GM19025 (cell line): ENCODE results near the gene WT1.

ENCODE experiments used
- ATAC-seq: cut with Tn5 transposase; IDR thresholded peaks from one replicate; pipeline ENCODE4 v1.9.1; 2021; ENCODE audit warnings: mild to moderate bottlenecking, low read depth, moderate library complexity; ENCODE audit not compliant: unreplicated experiment

The WT1 gene

GRCh38 chr11:32438866-32439489, 3.6 kb upstream of the WT1 start:
- ATAC-seq, result no peak

- ATAC-seq, result no peak
Observed at GRCh38 chr11:32438346-32438865, 3.1 kb upstream of the WT1 start.

- ATAC-seq, result no peak
Observed at GRCh38 chr11:32437495-32438345, 2.4 kb upstream of the WT1 start.

GRCh38 chr11:32436751-32437494, 1.6 kb upstream of the WT1 start:
- ATAC-seq, result no peak

DNA sequence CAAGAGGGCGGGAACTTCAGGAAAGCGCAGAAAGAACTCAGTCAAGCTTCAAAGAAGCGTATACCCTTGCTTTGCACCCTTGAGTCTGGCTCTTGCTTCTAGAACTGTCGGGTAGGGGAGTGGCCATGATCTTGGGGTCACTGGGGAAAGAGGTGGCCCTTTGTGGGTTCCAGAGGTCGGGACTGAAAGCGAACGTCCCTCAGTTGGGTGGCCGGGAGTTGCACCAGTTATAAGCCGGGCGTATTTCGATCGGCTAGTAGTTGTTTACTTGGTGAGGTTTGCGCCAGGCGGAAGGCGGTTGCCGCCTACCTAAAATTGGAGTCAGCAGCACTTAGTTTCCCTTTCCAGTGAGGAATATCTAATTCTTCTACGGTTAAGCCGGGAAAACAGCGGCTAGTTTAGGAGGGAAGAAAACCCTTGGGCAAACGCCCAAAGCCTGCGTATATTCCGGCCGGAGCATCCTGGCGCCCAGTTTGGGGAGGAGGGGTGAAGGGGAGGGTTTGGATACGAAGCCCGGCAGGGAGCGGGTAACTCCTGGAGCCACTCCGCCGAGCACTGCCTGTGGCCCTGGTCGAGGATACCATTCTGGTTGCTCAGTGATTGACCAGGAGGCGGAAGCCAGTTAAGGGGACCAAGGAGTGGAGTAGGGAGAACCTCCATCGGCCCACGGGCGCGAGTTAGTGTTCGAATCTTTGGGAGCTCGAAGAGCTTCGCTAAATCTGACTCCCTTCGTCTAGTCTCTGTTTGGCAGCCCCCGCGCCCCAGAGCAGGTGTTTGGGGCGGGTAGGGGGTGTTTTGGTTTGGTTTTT, 807 bp upstream of the WT1 start:
- ATAC-seq, result no peak

DNA sequence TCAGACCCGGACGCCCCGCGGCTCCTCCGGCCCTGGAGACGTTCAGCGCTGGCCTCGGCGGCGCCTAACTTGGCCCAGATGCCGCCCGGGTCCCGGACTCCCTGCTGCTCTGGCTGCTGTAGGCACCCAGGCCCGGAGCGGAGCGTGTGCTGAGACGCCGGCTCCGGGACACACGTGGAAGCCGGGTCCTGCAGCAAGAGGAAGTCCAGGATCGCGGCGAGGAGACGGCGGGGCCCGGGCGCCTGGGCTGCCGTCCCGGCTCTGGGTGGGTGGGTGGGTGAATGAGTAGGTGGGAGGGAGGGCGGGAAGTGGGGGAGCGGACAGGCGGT, 223 bp downstream of the WT1 start:
- ATAC-seq, result no peak

DNA sequence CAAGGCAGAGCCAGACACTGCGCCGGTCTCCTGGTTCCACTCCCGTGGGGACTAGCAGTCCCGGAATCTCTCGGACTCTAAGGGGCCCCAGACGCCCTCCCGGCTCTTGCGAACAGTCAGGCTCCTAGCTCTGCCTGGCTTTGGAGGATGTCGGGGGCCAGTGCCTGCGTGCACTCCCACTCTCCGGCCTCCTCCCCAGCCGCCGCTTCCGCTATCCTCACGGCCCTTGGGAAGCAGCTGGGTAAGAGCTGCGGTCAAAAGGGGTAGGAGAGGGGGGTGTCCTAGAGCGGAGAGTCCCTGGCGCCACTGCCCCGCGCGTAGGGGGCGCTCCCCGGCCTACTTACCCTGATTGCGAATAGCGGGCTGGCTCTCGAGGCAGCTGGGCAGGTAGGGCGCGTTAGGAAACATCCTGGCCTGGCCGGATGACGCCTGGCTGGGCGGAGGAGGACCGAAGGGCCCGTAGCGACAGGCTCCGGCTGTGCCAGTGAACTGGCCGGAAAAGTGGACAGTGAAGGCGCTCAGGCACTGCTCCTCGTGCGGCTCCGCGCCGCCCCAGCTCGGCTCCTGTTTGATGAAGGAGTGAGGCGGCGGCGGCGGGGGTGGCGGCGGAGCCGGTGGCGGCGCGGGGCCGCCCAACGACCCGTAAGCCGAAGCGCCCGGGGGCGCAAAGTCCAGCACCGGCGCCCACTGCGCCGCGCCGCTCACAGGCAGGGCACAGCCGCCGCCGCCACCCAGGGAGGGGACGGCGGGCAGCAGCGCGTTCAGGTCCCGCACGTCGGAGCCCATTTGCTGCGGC, 785 bp downstream of the WT1 start:
- ATAC-seq, result no peak

DNA sequence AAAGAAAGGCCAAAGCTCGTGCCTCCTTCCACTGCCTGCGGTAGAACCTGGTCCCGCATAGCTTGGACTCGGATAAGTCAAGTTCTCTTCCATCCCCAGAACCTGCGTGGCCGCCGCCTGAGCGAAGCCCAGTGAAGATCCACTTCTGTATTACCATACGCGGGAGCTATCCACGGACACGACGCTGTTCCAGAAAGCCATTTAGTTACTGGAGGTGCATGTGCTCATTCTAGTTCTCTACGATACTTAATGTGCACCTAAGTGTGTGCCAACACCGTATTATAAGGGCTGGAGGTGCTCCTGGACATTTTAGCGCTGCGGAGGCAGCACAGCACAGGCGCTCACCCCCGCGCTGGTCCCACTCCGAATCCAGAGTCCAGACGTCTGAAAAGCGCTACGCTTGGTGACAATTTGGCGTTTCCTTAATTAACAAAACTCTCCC, 1.4 kb downstream of the WT1 start:
- no peak for ATAC-seq

DNA sequence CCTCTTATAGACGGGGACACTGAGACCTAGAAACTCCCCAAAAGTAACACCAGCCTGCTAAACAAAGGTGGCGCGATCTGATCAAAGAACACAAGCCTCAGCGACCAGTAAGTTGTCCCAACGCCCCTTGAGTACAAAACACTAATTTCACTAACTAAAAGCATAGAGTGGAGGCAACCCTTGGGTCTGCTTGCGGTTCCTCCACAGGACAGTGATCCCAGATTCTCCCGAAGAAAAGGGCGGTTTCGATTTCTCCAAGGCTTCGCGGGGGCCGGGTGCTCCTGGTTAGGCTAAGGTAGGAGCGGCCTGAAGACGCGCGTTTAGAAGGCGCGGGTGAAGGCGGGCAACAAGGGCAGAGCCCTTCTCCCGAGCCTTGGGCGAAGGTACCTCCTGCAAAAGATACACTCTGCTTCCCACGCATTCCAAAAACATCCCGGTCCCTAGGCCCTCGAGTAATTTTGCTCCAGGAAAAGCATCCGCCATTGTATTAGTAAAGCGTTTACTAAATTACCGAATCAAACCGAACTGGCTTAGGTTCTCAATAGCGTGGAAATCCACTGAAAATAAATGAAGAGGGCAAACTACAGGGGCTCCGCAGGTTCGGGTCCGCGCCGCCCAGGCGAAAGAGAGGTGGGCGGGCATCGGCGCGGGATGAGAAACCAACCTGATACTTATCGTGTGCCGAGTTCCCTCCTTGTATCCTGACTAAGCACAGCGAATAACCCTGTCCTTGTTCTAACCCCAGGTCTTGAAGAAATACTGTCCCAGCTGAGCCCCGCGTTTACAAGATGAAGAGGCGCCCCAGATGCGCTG, 2.0 kb downstream of the WT1 start:
- ATAC-seq, result no peak

- ATAC-seq, result no peak
Observed at GRCh38 chr11:32432565-32432964, 2.8 kb downstream of the WT1 start.

GRCh38 chr11:32430568-32431381, 4.6 kb downstream of the WT1 start:
- no peak for ATAC-seq

DNA sequence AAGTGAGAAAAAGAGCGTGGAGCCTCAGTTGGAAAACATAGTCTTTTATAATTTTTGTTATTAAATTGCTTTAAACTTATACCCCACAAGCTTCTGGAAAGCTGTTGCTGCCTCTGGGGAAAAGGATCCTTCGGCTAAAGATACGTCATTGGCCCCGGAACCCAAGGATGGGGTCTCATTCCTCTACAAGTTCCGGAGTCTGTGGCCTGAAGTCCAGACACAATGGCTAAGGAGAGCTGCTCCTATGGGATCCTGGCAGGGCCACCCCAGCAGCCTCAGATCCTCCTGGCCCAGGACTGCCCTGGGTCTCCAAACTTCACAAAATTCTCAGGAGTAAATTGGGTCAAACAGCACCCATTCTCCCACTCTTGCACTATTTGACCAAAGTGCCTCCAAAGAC, 5.9 kb downstream of the WT1 start:
- no peak for ATAC-seq

DNA sequence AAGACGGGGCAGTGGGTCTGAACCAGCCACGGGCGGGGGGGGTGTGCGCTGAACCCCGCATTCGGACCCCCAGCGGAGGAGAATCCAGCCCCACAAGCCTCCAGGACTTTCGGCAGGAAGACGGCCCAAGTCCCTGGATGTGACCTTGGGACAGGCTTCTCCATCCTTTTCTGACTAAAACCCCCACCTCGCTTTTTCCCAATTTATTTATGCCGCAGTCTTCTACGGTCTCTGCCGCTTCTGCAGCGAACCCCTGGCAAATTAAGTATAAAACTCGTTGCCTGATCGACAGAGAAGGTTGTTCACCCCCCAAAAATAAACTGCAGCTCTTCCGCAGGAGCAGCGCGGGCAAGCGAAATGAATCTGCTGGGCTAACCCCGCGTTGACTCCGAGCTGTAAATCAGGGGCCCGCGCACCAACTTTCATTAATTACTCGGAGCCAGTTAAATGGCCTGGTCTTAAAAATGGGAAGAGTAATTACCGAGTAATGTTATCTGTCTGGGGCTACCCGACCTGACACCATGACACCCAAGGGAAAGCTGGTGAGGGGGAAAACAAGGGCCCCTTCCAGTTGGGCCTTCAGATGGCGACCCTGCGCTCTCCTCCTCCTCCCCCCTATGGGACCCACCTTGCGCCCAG, 6.6 kb downstream of the WT1 start:
- ATAC-seq, result no peak

DNA sequence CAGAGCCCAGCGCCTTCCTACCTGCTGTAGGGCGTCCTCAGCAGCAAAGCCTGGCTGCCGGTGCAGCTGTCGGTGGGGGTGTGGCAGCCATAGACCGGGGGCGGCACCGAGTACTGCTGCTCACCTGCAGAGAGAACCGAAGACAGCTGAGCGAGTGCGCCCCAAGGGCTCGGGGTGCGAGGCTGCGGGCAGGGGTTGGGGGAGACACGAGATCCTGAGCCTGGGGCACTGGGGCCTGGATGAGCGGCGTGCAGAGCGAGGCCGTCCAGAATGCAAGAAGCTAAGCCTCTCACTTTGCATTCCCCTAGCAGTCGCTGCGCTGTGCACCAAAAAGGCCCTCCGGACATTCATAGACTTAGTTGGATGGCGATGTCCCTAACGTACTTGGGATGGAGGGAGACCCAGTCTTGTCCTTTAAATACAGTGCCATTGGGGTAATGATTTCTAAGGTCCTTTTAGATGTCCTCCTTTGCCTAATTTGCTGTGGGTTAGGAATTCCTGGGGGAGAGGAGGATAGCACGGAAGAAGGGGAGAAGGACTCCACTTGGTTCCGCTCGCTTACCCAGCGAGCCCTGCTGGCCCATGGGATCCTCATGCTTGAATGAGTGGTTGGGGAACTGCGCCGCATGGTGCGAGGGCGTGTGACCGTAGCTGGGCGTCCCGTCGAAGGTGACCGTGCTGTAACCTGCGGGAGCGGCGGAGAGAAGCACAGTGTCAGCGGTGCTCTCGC, 7.2 kb downstream of the WT1 start:
- no peak for ATAC-seq

DNA sequence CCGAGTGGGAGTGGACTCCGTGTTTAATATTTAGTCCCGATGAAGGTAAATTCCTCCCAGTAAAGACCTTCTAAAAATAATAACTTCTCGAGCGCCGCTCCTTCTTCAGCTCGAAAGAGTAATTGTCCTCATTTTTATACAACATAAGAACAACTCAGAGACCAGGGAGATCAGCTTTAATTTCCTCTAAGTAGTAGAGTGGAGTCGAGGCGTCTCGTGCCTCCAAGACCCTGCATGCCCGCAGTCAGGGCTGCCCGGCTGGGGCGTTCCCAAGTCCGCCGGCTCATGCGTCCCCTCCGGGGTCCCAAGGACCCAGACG, 7.8 kb downstream of the WT1 start:
- no peak for ATAC-seq

- no peak for ATAC-seq
Observed at GRCh38 chr11:32426819-32427615, 8.3 kb downstream of the WT1 start.
